T-helper 22 cell (primary cell): ENCODE measurements around the gene ZCCHC18.
A peak's percentile ranks its signal among the peaks of the same experiment; 100 is the strongest.

Experiments
- DNase-seq: peaks from one replicate; pipeline ENCODE4 v3.0.0-alpha.2; 2020; ENCODE audit warnings: low read depth

Gene ZCCHC18

DNA sequence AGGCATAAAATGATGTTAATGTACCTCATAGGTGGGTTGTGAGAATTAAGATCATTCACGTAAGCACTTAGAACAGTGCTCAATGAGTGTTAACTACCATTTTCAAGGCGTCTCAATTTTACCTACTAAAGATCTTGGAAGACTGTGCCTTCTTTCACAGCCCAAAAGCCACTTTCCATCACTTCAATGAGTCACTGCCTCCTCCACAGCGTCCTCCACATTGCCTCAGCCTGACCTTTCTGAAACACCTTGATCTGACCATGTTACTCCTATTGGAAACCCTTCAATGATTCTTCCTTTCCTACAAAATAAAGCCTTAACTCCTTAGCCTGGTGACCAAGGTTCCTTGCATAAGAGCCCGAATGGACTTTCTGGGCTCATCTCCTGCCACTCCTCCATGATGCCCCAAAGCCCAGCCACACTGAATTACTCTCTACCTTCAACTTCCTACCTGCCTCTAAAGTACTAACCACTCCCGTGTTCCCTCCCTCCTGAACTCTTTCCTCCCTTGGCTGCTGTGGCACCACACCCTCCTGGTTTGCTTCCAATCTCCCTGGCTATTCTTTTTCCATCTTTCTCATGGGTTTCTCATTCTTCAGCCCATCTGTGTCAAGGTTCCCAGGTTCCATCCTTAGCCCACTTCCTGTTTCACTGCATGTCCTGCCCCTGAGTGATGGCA, 22.4 kb downstream of the ZCCHC18 start:
- no peak for DNase-seq

DNA sequence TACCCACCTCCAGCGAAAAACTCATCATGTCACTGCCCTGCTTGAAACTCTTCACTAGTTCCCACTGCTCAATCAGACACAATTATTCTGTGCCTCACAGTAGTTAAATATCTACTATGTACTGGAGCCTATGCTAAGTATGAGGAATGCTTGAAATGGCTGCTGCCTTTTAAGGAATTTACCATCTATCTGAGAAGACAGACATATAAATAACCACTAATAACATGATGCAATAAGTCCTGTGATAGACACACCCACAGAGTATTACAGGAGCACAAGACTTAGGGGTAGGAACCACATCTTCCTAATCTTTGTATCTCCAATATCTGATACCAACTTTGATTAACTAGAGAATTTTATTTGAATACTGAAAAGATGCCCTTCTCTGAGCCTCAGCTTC, 23.4 kb downstream of the ZCCHC18 start:
- DNase-seq: no peak

DNA sequence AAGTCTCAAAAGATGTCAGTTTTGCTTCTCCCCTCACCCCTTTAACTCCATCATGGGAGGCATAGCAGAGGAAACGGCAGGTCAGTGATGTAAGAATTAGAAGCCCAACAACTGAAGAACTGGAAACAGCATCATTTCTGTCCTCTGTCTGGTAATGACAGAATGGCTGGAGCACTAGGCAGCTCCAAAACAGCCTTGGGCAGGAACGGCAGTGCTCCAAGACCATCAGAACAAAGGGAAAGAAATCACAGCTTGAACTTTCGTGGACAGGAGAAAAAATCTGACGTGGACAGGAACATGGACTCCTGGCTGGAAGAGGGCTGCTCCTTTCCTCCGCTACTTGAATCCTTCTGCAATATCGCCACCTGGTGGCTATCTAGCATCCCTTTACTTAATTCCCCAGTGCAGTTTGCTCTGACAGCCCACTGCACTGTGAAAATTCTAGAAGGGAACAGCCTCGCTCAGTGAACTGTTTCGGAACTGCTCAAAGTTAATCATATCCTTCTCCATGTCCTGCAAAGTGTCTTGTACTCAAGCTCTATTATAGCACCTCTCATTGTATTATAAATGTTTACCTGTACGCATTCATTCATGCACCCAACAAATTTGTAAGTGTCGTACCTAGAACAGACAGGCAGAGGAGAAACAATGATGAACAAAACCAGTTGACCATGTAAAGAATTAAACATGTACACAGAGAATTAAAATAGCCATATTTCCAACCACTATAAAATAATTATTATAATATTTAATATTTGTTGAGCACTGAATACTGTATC, 24.1 kb downstream of the ZCCHC18 start:
- DNase-seq: peak; percentile 34

DNA sequence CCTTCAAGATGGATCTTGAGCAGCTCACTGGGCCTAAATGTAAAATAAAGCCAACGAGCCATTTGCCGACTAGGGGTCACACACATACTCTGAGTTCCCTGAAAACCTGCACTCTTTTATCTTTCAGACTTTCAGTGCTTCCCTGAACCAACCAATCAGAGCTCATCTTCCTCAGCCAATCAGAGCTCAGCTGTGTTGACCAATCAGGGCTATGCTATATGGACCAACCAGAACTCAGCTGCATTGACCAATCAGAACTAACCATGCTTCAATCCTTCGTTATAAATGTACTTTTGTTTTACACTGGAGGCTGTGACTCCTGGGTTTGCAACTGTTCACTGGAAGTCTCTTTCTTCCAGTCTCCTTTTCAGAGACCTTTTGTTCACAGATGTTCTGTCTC, 25.2 kb downstream of the ZCCHC18 start:
- DNase-seq: no peak

DNA sequence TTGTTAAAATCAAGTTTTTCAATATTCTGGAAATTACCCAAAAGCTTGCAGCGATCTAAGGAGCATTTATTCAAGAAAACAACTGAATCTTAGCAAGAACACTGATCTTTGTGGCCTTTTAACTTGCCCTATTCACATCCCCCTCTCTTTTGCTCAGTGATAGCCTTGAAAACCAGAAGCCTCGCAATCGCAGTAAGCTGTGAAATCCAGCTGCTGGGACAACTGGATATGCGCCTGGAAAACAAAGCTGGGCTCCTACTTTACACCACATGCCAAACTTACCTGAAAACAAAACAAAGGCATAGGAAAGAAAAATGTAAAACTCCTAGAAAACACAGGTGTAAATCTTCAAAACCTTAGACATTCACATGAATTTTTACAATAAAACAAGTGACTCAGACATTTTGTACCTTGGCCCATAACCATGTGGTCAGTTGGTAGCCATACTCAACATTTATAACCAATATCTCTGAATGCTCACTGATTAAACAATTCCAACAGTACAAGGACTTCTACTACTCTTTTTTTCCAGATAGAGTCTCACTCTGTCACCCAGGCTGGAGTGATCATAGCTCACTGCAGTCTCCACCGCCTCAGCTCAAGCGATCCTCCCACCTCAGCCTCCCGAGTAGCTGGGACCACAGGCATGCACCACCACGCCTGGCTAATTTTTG, 28.9 kb downstream of the ZCCHC18 start:
- DNase-seq: no peak

DNA sequence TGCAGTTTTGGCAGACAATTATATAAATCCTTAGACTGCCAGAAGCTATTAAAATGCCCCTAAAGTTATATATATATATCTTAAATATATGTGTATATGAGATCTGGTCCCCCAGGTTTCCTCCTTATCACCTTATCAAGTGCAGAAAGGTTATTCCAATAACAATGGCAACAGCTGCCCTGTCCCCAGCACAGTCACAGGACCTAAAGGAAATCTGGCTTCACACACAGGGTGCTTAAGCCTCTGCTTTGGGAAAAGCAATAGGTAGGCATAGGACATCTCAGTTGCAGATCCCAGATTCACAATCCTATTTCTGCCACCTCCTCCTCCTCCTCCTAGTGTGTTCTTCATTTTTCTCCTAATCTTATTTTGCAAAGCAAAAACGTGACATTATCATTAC, 38.7 kb downstream of the ZCCHC18 start:
- DNase-seq: no peak

DNA sequence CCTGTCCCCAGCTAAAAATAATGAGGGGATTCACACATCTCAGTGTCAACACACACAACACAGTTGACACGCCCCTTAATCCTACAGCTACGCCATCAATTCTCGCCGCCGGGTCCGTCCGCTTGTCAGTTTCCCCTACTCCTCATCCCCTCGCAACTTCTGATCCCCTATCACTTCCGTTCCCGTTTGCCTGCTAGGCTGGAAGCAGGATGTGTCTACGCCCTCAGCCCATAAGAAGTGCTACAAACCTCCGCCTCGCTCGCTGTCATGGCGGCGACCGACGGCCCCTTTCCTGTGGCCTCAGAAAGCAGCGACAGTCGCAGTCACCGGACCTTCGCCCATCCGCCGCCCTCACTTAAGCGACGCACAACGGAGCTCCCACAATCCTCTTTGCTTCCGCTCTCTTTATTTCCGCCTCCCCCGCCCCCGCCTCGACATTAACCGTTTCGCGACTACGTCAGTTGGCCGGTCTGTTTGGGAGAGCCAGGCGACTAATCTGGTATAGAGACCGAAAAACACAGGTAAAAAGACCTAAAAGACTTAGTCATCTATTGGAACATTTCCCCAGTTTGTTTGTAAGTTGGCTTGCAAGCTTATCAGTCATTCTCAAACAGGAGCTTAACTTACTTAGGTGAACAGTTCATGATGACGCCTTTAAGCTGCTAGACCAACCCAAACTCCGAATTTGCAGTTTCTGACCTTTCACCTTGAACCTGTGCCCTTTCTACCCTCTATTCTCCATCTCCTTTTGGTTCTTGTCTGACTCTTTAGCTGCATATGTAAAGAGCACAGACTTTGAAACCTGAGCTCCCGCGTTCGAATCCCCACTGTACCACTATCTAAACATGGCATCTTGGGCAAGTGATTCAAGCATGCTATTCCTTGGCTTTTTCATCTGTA, 44.6 kb downstream of the ZCCHC18 start, which contains the start of gene SLC25A53:
TSS of gene SLC25A53 (minus strand) at position 380 of the 900 bp plus-strand sequence. CDS start 51,752 bp downstream, outside the sequence.
- peak; percentile 65 for DNase-seq
